HT1080 (cell line): ENCODE measurements around the gene PEX3. TPM values are rescaled to one million over a fixed set of nuclear protein-coding genes. Genes with fewer than 3 reads are reported as not detected.
"Not testable (repeated sequence)": the region's sequence is repeated elsewhere in the genome, so short reads cannot be mapped to it uniquely, and the experiment has no call there.

Experiments used
- DNase-seq: peaks from one replicate; pipeline ENCODE4 v3.0.0-alpha.2; 2015; ENCODE audit warnings: low read depth
- total RNA-seq: library from RNA; depleted of rRNA; stranded (reverse); fragments of >200 nt; shearing (Covaris generic); gene quantifications from 2 replicates; pipeline ENCODE4 v1.2.3, GENCODE V29; 2014

Gene PEX3
- total RNA-seq, 1 experiment from 2014 or later, result 27.7 TPM

GRCh38 chr6:143505537-143505936 lies 54.9 kb downstream of the PEX3 start:
- DNase-seq, result no peak

GRCh38 chr6:143506199-143506598 lies 55.6 kb downstream of the PEX3 start:
- no peak for DNase-seq

- no peak for DNase-seq
Measured at GRCh38 chr6:143506620-143507019, 56.0 kb downstream of the PEX3 start.

GRCh38 chr6:143507358-143508145 lies 56.9 kb downstream of the PEX3 start:
- DNase-seq, result peak; percentile 49

- not testable (repeated sequence) for DNase-seq
Measured at GRCh38 chr6:143510326-143510725, 59.7 kb downstream of the PEX3 start.

- DNase-seq, result peak; percentile 70
Measured at GRCh38 chr6:143510991-143511891, 60.6 kb downstream of the PEX3 start, which contains the start of gene FUCA2. Gene FUCA2, minus strand, starts transcription at chr6:143511720. Its CDS starts 86 bp downstream, at chr6:143511634.

- DNase-seq, result no peak
Measured at GRCh38 chr6:143513410-143513809, 62.8 kb downstream of the PEX3 start.

- no peak for DNase-seq
Measured at GRCh38 chr6:143515061-143515760, 64.6 kb downstream of the PEX3 start.

- no peak for DNase-seq
Measured at GRCh38 chr6:143515766-143516355, 65.3 kb downstream of the PEX3 start.

- no peak for DNase-seq
Measured at GRCh38 chr6:143516690-143517446, 66.3 kb downstream of the PEX3 start.

GRCh38 chr6:143517447-143517773 lies 66.8 kb downstream of the PEX3 start:
- DNase-seq, result no peak

GRCh38 chr6:143522039-143522600 lies 71.5 kb downstream of the PEX3 start:
- DNase-seq, result no peak

- DNase-seq, result no peak
Measured at GRCh38 chr6:143525356-143525755, 74.8 kb downstream of the PEX3 start.

GRCh38 chr6:143527677-143528076 lies 77.1 kb downstream of the PEX3 start:
- no peak for DNase-seq

- DNase-seq, result no peak
Measured at GRCh38 chr6:143528164-143528811, 77.7 kb downstream of the PEX3 start.

- no peak for DNase-seq
Measured at GRCh38 chr6:143529095-143529494, 78.5 kb downstream of the PEX3 start.

- no peak for DNase-seq
Measured at GRCh38 chr6:143531720-143532499, 81.3 kb downstream of the PEX3 start.

GRCh38 chr6:143535189-143535614 lies 84.6 kb downstream of the PEX3 start:
- DNase-seq, result no peak

GRCh38 chr6:143536461-143536865 lies 85.9 kb downstream of the PEX3 start:
- peak; percentile 42 for DNase-seq
